Measurements from ENCODE around the gene RBM38.

RBM38 gene

DNA sequence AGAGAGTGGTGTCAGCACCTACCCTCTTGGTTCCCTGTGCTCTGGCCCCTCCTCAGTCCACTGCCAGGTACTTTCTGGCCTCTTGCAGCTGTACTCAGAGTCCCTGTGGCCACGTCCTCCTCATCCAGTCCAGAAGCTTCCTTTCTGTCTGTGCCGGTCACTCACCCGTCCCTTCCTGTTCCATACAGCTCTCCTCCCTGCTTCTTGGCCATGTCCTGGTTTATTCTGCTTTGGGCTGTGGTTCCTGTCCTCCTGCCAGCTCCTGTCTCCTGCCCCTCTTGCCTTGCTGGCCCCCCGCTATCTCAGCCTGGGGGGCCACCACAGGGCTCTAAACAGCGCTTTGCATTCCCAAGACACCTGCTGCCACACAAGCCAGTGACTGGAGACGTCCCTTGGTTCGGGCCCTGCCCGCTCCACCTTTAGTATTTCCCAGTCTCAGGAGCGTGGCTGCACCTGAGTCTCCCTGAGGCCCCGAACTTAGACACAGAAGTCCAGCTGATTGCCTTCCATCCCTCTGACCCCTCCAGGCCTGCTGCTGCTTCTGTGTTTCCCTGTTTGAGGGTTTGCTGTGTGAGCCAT, 15.5 kb upstream of the RBM38 start:
- no peak for DNase-seq

DNA sequence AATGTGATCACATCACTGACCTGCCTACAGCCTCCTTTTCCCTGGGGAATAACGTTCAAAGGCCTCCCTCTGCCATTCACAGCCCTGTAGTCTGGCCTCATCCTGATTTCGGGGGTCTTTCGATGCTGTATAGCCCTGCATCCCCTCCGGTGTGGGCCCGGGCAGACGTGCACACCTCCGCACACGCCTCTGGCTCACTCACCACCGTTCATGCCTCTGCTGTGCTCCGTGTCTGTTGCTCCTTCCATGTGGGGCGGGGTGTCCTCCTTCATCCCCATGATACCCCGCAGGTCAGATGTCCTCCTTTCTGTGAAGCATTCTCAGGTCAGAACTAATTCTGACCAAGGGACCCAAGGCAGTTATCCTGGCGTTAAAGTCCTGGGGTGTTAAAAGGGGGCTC, 13.8 kb upstream of the RBM38 start:
- no peak for DNase-seq

DNA sequence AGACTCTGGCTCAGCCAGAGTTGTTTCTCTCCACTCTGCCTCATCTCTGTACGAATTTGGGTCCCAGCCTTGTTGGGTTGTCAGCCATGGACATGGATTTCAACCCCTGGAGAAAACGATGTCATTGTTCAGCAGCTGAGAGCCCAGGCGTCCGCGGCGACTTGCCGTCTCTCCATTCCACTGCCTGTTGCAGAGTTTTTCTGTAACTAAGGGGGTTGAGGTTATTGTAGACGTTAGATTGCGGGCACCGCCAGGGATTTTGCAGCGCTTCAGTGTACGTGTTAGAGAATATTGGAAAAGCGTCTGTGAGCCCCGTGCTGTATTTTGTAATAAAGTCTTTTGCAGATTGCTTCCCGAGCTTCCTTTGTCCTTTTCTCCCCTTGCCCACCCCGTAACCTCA, 13.1 kb upstream of the RBM38 start:
- DNase-seq = no peak

DNA sequence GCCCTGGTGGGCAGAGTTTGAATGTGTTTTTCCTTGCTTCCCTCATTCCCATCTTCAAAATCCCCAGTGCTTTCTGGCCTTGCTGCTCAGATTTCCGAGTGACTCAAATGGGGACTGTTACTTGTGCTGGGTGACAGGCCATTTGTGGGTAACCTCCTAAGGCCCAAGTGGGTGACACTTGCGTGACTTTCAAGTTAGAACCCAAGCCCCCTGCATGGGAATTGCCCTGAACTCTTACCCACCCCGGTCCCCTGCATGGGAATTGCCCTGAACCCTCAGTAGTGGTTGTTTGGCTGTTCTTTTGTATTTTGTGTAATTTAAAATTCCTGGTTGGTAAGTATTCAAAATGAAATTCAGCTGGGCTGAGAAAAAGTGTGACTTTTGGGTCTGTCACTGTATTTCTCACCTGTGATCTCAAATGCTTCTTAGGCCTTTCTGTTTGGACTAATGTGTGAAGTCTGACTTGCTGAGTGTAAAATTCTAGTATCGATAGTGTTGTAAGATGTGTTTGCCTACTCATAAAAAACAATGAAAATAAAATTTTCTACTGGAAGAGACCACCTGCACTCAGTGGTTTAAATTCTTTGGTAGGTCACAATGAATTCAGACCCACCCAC, 12.4 kb upstream of the RBM38 start:
- no peak for DNase-seq

DNA sequence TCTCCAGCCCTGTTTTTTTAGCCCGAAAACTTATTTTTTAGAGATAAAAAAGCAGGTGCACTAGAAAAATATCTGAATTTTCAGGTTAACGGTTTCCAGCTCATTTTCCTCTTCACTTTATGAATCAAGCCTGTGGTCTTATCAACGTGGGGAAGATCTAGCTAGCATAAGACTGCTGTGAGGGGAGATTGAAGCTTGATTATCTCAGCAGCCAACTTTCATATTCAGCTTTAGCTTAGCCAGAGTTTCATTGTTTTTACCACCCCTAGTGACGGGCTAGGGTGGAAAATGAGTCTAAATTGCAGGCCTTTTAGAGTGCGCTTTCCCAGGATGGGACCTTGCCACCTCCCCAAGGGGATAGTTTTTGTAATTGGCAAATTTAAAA, 11.9 kb upstream of the RBM38 start:
- no peak for DNase-seq

DNA sequence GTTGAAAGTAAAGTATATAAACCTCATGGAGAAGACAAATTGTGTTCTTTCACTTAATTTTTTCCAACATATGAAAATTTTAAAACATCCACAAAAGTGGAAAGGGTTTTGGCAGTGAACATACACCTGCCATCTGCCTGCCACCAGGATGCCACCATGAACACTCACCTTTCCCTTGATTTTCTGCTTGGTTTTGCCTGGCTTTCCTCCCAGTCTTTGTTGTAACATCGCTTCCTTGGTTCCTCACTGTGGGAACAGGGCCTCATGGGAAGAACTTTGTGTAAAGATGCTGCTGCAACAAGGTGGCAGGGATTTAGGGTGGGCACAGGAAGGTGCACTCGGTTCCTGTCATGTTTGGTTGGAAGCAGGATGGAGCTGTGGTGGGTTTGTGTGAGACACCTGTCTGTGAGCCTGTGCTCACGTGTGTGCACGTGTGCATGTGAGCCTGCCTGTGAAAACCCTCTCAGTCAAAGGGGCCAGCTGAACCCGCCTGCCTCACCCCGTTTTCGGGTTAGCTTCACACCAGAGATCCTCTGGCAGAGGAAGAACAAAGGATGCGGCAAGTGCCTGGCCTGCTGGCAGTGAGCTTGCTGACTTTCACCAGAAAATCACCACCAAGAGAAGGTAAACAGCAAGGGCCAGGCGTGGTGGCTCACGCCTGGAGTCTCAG, 11.0 kb upstream of the RBM38 start:
- no peak for DNase-seq

DNA sequence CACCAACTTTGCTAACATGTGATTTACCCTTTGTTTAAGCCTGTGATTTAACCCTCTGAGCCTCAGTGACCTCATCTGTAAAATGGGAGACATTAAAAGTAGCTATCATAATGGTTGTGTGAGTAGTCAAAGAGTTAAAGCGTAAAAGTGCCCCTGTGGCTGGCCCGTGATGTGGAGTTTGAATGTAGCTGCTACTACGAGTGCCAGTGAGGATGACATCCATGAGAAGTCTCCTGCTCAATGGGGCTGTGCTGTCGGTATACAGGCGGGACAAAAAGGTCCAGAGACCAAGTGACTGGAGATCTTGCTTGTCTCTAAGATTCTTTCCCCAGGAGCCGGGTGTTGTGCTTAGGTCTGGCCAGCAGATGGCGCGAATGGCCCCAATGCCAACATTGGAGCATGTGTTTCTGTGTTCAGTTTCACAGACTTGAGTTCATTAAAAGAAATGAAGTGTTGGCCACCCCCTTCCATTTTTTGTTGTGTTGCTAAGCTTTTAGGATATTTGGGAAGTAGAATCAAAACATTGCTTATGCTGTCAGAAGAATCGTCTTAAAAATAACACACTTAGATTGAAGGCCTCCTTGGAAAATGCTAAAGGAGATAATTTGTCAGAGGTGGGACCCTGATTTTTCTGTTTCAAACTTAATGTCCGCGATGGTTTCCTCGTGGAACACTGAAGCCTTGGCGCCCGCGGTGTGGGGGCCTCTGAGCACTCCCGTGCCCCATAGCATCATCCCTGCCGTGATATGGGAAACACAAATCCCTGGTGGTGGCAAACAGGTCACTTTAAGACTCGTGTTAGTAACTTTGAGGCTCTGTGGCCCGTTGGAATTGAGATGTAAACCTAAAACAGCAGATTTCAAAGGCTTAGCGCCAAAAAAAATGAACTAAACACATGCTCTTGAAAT, 9.3 kb upstream of the RBM38 start:
- DNase-seq = peak; percentile 71

DNA sequence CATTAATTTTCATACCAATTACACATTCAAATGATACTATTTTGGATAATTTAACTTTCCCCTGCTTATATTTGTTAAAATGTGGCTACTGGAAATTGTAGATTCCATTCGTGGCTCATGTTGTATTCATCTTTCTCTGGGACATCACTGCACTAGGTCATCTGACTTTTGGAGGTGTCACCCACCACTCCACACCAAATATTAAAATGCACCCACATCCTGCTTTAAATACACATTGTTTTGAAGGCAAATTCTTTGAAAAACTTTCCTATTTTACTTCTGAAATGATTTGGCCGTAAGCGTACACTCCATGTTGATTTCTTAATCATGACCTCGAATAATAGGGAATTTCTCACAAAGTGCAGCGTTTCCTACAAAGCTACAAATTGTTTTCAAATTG, 8.7 kb upstream of the RBM38 start:
- no peak for DNase-seq

DNA sequence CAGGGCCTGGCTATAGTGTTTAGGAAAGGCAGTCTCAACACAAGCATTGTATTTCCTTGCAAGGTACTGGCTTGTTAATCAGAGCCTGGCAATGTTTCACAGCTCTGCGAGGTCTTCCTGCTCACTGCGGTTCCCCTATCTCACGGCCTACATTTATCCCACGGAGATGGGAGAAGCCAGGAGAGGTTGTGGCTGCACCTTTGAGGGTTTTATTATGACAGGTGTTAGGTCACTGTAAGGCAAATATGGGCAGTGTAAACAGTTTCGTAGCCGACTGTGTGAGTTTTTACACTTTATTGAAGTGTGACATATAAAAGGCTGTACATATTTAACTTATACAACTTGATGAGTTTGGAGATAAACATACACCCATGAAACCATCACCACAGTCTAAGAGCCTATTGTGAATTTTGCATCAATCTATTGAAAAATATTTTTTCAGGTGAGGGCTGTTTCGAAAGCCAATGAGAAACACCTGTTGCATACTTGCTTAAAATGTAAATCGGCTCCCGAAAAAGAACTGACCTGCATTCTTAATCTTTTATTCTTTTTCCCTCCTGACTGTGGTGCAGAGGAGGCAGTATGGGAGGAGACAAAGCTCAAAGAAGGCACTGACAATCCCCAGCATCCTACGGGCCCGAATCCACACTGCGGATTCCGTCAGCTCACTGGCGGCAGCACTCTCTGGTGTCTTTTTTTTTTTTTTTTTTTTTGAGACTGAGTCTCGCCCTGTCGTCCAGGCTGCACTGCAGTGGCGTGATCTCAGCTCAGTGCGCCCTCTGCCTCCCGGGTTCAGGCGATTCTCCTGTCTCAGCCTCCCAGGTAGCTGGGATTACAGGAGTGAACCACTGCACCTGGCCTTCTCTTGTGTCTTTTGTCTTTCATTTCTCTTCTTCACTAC, 7.5 kb upstream of the RBM38 start:
- no peak for DNase-seq

DNA sequence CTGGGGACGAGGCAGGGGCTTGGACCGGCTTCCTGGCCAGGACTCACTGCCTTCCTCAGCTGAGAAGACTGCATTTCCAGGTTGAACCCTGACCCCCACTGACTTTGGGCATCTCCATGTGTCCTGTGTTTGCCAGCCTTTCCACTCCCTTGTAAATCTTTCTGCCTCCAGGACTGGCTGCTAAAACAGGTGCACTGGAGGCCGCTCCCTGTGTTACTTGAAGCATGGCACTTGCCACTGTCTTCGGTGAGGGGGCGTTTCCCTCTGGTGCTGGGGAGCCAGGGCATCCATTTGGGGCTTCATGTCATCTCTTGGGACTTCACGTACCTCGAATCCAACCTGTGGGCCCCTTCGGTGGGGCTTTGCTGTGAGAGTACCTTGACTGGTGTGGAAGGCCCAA, 6.7 kb upstream of the RBM38 start:
- no peak for DNase-seq

DNA sequence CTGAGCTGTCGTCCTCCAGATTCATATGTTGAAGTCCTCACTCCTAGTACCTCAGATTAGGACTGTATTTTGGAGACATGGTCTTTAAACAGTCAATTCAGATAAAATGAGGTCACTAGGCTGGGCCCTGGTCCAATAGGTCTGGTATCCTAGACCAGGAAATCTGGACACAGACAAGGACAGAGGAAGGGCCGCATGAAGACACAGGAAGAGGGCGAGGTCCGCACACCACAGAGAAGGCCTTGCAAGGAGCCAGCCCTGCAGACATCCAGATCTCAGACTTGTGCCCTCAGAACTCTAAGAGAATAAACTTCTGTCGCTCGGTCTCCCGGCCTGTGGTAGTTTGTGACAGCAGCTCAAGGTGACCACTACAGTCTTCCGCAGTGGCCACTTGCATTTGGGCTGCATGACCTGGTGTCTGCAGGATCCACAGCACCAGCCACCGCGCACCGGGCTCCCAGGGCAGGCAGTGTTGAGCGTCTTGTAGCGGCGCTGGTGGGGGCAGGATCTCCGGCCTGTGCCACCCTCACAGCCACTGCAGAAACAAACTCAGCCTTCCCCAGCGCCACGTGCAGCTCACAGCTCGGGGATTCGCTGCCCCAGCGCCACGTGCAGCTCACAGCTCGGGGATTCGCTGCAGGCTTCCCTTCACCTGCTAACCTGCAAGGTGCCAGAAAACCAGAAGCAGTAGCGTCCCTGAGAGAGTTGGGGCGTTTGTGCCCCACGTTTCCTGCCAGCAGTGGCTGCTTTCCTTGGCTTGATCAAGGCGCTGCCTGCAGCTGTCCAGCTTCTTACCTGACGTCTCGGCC, 6.0 kb upstream of the RBM38 start:
- no peak for DNase-seq

DNA sequence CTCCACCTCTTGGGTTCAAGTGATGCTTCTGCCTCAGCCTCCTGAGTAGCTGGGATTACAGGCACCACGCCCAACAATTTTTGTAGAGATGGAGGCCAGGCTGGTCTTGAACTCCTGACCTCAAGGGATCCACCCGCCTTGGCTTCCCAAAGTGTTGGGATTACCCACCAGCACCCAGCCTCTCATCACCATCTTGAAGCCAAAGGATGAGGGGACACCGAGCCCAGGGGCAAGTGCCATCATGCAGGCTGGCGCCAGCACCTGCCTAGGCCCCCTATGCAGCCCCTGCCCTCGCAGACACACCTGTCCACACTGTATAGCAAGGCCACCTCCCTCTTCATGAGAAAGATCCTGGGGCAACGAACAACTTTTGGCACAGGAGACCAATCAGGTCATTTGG, 5.3 kb upstream of the RBM38 start:
- DNase-seq = no peak

DNA sequence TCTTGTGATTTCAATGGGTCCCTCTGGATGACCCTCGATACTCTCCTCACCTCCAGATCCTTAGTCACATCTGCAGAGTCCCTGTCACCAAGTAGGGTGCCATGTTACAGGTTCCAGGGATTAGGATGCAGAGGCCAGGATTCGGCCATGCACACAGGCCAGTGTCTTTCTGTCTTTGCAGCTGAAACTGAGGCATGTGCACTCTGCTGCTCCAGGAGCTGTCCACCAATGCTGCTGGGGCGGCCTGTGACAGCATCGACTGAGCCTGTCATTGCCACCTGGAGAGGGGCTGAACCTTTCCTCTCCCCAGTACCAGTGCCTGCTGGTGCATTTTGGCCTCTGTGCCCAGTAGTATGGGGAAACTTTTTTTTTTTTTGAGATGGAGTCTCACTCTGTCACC, 4.4 kb upstream of the RBM38 start:
- no peak for DNase-seq

DNA sequence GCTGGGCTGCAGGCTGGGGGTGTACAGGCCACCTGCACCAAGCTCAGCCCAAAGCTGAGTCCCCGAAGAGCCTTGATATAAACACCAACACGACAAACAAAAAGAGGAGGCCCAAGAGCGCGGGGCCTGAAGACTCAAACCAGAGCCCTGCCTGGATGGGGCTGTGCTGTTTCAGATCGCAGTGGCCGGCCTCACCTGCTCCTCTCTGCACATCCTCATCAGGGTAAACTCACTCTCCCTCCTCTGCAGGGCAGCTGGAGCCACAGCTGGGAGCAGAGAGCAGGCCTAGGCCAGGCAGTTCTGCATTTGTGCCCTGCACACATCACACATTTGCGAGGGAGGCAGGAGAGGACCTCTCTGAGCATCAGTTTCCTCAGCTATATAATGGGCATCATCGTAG, 3.7 kb upstream of the RBM38 start:
- no peak for DNase-seq

DNA sequence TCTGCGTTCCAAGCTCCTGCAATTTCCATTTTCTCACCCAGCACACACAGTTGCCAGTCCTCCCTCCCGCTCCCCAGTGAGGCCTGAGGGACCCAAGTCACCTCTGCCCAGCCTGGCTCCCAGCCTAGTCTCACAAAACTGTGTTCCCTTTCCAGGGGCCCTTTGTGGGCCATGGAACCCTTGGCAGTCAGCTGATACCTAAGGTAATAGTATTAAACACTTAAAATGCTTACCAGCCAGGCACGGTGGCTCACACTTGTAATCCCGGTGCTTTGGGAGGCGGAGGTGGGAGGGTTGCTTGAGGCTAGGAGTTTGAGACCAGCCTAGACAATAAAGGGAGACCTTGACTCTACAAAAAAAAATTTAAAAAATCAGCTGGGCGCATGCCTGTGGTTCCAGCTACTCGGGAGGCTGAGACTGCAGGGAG, 3.2 kb upstream of the RBM38 start:
- DNase-seq = no peak

DNA sequence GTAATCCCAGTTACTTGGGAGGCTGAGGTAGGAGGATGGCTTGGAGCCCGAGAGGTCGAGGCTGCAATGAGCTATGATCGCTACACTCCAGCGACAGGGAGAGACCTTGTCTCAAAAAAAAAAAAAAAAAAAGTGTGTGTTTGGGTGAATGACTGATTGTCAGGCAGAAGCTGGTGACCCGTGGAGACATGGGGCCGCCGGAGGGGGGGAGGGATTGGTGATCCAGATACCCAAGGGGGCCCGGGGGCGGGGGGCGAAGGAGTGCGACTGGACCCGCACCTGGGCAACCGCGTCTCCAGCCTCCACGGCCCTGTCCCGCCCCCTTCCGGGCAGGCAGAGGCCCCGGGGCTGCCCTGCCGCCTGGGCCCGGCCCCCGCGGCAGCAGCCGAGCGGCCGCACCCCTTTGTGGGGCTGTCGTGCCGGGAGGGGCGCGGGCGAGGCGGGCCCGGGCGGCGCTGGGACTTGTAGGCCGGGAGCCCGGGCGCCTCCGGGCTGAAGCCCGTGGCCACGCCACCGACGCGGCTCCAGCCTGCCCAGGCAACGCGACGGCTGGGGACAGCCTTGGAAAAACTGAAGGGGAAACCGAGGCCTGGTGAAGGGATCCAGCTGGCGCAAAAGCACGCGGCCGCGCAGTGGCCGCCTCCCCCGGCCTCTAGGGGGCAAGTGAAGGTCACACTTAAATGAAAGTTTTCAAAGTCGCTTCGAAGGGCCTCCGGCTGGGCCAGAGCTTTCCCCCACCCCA, 2.1 kb upstream of the RBM38 start:
- DNase-seq = peak; percentile 68

DNA sequence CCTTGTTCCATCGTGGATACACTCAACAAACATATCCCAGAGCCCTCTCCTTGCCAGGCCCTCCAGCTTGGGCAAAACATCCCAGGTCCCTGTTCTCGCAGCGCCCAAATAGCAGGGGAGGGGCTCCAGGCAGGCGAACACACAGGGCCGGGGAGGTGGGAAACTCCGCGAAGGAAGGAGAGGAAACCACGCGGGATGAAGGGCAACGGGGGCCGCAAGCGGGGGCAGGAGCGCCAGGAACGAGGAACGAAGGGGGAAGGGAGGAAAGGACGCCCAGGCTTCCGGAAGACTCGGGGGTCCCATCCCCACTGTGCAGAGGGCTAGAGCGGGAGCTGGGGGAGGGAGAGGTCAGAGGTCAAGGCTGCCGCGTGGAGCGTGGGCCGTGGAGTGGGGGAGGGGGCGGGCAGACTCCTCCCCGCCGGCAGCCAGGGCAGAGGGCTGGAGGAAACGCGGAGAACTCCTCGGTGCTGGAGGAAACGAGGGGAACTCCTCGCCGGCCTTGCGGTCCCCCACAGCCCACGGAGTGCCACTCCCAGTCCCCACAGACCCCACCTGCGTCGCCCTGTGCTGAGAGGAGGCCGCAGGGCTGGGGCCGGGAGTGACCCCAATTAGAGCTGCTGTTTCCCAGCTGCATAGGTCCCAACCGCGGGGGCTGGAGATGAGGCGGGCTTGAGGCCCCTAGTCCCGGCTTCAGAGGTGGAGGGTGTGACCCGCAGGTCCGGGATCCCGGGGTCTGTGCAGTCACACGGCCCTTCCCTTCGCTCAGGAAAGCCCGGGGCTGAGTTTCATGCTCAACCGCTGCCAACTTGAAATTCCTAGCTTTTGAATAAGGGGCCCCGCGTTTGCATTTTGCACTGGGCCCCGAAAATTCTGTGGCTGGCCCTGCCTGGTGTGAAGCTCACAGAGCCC, 1.2 kb upstream of the RBM38 start:
- DNase-seq = no peak

DNA sequence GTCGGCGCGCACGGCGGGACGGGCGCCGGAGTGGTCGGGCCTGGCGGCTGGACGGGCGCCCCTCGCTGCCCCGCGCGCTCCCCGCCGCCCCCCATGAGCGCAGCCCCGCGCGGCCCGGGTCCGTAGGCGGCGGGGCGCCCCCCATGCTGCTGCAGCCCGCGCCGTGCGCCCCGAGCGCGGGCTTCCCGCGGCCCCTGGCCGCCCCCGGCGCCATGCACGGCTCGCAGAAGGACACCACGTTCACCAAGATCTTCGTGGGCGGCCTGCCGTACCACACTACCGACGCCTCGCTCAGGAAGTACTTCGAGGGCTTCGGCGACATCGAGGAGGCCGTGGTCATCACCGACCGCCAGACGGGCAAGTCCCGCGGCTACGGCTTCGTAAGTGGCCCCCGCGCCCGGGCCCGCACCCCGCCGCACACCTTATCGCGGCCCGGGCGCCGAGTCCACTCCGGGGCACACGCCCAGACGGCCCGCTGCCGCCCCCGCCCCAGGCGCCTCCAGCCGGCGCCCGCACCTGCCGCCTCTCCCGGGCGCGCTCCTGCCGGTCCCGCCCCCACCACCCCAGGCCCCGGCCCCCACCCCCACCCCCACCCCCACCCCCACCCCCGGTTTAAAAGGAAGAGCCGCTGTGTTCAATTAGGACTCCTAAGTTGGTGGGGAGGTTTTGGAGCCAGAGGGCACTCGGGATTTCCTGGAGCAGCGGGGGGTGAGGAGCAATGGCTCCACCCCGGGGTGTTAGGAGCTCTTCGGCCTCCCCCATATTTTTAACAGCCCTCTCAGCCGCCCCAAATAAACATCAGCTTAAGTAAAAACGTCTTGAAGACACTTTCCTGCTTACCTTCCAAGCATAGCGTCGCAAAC, 474 bp downstream of the RBM38 start:
- DNase-seq = peak; percentile 18

Measured in NCI-H2107 (cell line).